Thoracic aorta (tissue), 2 donors: ENCODE data around the gene PCSK2. TPM values are rescaled to one million over a fixed set of nuclear protein-coding genes. Genes with fewer than 3 reads are reported as not detected.

Experiments
- ATAC-seq: fragments of 150-250 bp; one replicate; pipeline ENCODE4 v1.8.0; 2017; ENCODE audit warnings: low read depth; ENCODE audit not compliant: insufficient number of reproducible peaks, low FRiP score
- DNase-seq: peaks from one replicate; pipeline ENCODE4 v3.0.0-alpha.2; 2020; ENCODE audit warnings: low spot score
- H3K27ac ChIP-seq, 2 donors: fragments of 200-600 bp; sonication (generic); 1 replicate in 1 of 2; 2 replicates in 1 of 2; pipeline ENCODE4 v1.5.1; 2016; ENCODE audit warnings: mild to moderate bottlenecking in 2 of 2, moderate library complexity in 2 of 2
- H3K27me3 ChIP-seq: fragments of 200-600 bp; sonication (generic); replicated peaks from 2 replicates; pipeline ENCODE4 v1.6.0; 2016; ENCODE audit warnings: mild to moderate bottlenecking; ENCODE audit not compliant: insufficient read depth
- H3K36me3 ChIP-seq: fragments of 200-600 bp; sonication (generic); one replicate; pipeline ENCODE4 v1.5.1; 2016
- H3K4me1 ChIP-seq, 2 donors: fragments of 200-600 bp; sonication (generic); 1 replicate in 1 of 2; 2 replicates in 1 of 2; pipeline versions ENCODE4 v1.5.1 to v1.6.0; 2016; ENCODE audit warnings: low read depth in 2 of 2, mild to moderate bottlenecking in 1 of 2; ENCODE audit not compliant: control insufficient read depth in 1 of 2
- H3K4me3 ChIP-seq: fragments of 200-600 bp; sonication (generic); 2 replicates; pipeline ENCODE4 v1.5.1; 2016; ENCODE audit warnings: mild to moderate bottlenecking
- H3K9me3 ChIP-seq: fragments of 200-600 bp; sonication (generic); 2 replicates; pipeline ENCODE4 v1.5.1; 2016
- CTCF ChIP-seq: fragments of 200-600 bp; sonication (generic); IDR thresholded peaks from one replicate; pipeline ENCODE4 v1.5.1; 2019; ENCODE audit warnings: antibody characterized with exemption
- total RNA-seq, 2 donors: library from RNA; depleted of rRNA; stranded (reverse); fragments of >200 nt; gene quantifications; one replicate each; pipeline versions ENCODE4 v1.1.0 to v1.2.3, GENCODE V29; 2016

PCSK2 gene
- total RNA-seq, 2 donors from 2014 or later: 1.2 to 16.2 TPM

- no peak for TF ChIP-seq CTCF
- H3K4me1 ChIP-seq: peaks cover 9 to 12% of the 10 kb centered on the region in 2 donors
- DNase-seq: no peak
Observed at GRCh38 chr20:17502105-17502504, 275.3 kb downstream of the PCSK2 start.

GRCh38 chr20:17503301-17504065, 276.6 kb downstream of the PCSK2 start:
- H3K4me3 ChIP-seq: no peak overlapping the region
- peaks cover 4 to 12% of the 10 kb centered on the region in 2 donors for H3K4me1 ChIP-seq
- no peaks in the 10 kb centered on the region for H3K9me3 ChIP-seq
- TF ChIP-seq CTCF: no peak
- no peaks in the 10 kb centered on the region for H3K27me3 ChIP-seq
- ATAC-seq (no peak), DNase-seq (no peak)
- no peaks in the 10 kb centered on the region for H3K36me3 ChIP-seq
- no peak overlapping the region for H3K27ac ChIP-seq

More at GRCh38 chr20:17502105-17502504, 275.3 kb downstream of the PCSK2 start:
- Histone ChIP-seq H3K36me3 (no peaks in the 10 kb centered on the region), H3K27ac (no peak overlapping the region), H3K27me3 (no peaks in the 10 kb centered on the region), H3K4me3 (no peak overlapping the region), H3K9me3 (no peaks in the 10 kb centered on the region)
- ATAC-seq: no peak

- no peak for ATAC-seq
- no peaks in the 10 kb centered on the region for H3K27me3 ChIP-seq
- peaks cover 4 to 12% of the 10 kb centered on the region in 2 donors for H3K4me1 ChIP-seq
- no peaks in the 10 kb centered on the region for H3K9me3 ChIP-seq
- peak overlapping the region; percentile 71 for H3K4me3 ChIP-seq
- H3K36me3 ChIP-seq: no peaks in the 10 kb centered on the region
- no peak for TF ChIP-seq CTCF
- DNase-seq: no peak
- H3K27ac ChIP-seq: no peak overlapping the region
Observed at GRCh38 chr20:17504066-17504897, 277.4 kb downstream of the PCSK2 start.

GRCh38 chr20:17504898-17505635, 278.2 kb downstream of the PCSK2 start:
- no peaks in the 10 kb centered on the region for H3K36me3 ChIP-seq
- no peaks in the 10 kb centered on the region for H3K9me3 ChIP-seq
- ATAC-seq: peak; percentile 52
- peak; percentile 74 for TF ChIP-seq CTCF
- no peak overlapping the region for H3K27ac ChIP-seq
- H3K4me3 ChIP-seq: peak overlapping the region; percentile 71
- no peak for DNase-seq
- peaks cover 4 to 12% of the 10 kb centered on the region in 2 donors for H3K4me1 ChIP-seq
- H3K27me3 ChIP-seq: no peaks in the 10 kb centered on the region
